ENCODE results near the gene ZNF32.

Gene ZNF32

DNA sequence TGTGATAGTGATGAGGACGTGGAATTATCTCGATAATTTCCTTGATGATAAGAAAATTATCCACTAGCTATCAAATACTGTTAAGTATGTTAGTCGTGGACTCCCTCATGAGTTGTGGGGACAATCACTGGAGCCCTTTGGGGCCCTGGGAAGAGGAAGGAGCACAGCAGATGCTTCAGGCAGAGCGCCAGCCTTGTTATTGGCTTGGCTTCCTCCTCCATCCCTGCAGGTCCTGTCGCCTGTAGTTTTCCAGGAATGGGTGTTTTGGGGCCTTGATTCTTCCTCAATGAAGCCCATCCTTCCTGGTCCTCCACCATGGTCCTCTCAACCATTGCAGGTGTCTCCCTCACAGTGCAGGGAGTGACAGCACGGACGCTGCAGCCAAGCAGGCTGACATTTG, 32.5 kb upstream of the ZNF32 start:
- DNase-seq (ENCODE audit: low read depth in 2 of 3, low spot score in 2 of 3): no peak

- no peak for DNase-seq (ENCODE audit: low read depth in 2 of 3, low spot score in 2 of 3)
These were observed 31.4 kb upstream of the ZNF32 start for GRCh38 chr10:43680035-43680434.

DNA sequence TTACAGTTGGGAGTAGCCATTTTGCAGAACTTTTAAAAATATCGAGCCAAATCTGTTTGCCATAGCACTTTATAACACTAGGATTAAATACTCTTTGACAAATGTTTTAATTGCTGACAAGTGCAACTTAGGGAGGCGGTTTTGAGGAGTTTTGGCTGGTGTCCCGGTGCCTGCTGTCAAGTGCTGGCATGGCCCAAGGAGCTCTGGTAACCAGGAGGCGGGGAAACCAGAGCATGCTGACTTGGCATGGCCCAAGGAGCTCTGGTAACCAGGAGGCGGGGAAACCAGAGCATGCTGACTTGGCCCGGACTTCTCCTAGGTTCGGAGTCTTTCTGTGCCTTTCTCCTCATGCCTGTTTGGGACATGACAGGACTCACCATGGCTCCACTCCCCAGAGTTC, 30.8 kb upstream of the ZNF32 start:
- no peak for DNase-seq (ENCODE audit: low read depth in 2 of 3, low spot score in 2 of 3)

GRCh38 chr10:43678654-43679053, 30.0 kb upstream of the ZNF32 start:
- no peak for DNase-seq (ENCODE audit: low read depth in 2 of 3, low spot score in 2 of 3)

DNA sequence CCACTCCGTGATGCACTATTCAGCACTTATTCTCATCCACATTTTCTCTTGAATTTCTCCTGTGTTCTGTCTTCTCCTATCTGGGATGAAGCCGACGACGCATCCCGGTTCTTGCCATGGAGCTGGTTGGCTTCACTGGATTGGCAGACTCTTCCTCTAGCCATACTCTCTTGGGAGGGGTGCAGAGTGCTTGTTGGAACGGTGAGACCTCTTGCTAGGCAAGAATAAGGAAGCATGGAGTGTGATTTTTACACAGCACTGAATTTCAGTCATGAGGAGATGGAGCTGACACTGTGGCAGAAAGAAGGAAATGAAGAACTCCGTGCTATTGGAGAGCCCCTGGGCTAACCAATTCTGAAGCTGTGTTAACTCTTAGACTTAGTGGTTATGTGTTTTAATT, 28.2 kb upstream of the ZNF32 start:
- no peak for DNase-seq (ENCODE audit: low read depth in 2 of 3, low spot score in 2 of 3)

DNA sequence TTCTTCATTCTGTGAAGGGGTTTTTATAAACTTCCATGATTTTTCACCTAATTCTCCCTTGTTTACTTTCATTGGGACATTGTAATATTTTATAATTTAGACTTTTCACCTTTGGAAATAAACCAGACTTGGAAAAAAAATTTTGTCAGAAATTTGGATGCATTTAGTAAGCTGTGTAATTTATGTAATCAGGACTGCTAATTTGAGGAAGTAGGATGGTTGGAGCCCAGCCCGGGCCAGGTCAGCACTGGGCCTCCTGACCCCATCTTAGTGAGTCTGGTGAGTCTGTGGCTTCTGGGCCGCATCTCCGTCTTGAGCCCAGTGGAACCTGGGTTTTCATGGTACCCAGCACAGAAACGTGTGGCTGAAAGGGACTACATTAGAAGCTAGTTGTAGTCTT, 27.6 kb upstream of the ZNF32 start:
- no peak for DNase-seq (ENCODE audit: low read depth in 2 of 3, low spot score in 2 of 3)

GRCh38 chr10:43674553-43675210, 26.0 kb upstream of the ZNF32 start:
- DNase-seq (ENCODE audit: low read depth in 2 of 3, low spot score in 2 of 3): no peak

GRCh38 chr10:43673471-43673870, 24.8 kb upstream of the ZNF32 start:
- DNase-seq (ENCODE audit: low read depth in 2 of 3, low spot score in 2 of 3): no peak

- DNase-seq (ENCODE audit: low read depth in 2 of 3, low spot score in 2 of 3): peak in 1 of 3 experiments; percentile 31
These were observed 23.2 kb upstream of the ZNF32 start for GRCh38 chr10:43671659-43672531.

- DNase-seq (ENCODE audit: low read depth in 2 of 3, low spot score in 2 of 3): no peak
These were observed 20.7 kb upstream of the ZNF32 start for GRCh38 chr10:43669386-43669785.

DNA sequence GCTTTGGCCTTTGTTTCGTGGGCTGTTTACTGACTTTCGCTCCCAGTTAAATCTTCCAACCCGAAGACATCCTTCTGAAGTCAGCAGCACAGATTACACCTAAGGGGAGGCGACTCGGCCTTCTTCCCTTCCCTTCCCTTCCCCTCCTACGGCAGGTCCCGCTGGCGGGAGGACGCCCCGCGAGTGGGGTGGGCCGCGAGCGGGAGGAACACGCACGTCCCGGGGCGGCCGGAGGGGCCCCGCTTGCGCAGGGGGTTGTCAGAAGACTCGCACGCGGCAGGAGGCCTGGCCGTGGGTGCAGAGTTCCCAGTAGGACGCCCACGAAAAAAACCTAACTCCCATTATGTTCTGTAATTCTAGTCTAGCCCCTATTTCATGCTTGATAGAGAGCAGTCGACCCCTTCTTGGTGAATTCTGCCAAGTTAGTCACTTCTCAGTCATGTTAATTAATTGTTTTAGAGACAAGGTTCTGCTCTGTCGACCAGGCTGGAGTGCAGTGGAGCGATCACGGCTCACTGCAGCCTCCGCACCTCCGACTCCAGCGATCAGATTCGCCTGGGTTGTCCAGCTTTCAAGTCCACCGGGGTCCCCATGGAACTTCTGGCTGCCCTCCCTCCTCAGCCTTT, 19.2 kb upstream of the ZNF32 start:
- DNase-seq (ENCODE audit: low read depth in 2 of 3, low spot score in 2 of 3): no peak

GRCh38 chr10:43667317-43667731, 18.6 kb upstream of the ZNF32 start:
- no peak for DNase-seq (ENCODE audit: low read depth in 2 of 3, low spot score in 2 of 3)

DNA sequence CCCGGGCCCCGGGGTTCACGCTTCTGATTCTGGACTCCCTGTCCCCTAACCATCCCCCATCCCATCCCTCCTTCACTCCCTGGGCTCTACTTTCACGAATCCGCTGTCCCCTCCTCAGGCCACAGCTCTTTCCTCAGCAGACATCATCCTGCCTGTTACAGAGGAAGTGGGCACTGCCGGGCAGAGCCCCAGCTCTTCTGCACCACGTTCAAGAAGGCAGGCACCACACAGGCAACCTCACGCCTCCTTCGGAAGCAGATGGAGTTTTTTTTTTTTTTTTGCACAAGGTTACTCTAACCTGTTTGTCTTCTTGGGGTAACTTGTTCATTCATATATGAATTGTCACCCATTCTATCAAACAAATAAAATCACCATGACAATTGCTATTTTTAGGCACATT, 17.9 kb upstream of the ZNF32 start:
- no peak for DNase-seq (ENCODE audit: low read depth in 2 of 3, low spot score in 2 of 3)

DNA sequence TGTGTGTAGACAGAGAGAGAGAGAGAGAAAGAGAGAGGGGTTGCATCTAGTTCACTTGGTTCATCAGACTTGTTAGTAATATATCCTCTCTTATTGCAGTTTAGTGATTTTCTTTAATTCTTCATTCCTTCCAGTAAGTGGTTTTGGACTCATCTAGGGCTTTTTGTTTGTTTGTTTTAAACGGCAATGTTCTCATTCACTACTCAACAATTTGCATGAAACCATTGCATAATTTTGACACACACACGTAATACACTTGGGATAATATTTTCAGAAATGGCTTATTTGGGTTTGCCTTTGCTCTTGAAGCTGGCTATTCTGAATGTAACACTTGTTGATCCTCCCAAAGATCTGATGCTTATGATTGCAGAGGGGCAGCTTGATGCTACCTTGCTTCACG, 16.4 kb upstream of the ZNF32 start:
- DNase-seq (ENCODE audit: low read depth in 2 of 3, low spot score in 2 of 3): no peak

DNA sequence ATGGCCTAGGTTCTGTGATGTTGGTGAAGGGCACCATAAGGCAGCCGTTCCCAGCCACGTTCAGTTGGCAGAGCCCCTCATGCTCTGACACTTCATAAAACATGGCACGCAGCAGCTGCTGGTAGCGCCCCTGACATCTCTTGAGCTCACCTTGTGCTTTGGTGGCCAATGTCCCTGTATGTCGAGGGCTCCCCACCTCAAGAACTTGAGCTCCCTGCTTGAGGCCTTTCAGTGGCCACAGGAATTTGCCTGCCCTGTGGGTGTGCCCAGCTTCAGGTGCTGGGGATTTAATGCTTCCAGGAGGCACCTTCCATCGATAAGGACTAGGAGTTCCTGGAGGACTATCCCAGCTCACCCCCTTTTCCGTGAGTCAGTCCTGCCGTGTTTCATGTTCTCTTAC, 9.5 kb upstream of the ZNF32 start:
- DNase-seq (ENCODE audit: low read depth in 2 of 3, low spot score in 2 of 3): no peak

DNA sequence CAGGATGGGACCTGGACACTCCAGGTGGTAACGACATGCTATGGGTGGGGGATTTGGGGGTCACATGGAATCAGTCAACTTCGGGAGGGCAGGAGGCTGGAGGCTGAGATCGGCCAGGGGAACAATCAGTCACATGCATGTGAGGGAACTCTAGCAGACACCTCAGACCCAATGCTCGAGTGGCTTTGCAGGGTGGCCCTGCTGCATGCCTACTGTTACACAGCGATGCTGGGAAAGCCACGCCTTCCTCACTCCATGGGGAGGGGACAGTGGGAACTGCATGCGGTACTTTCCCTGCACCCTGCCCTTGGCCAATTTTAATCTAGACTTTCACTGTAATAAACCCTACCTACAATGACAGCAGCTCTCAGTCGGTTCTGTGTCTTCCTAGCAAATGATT, 6.6 kb upstream of the ZNF32 start:
- DNase-seq (ENCODE audit: low read depth in 2 of 3, low spot score in 2 of 3): no peak

DNA sequence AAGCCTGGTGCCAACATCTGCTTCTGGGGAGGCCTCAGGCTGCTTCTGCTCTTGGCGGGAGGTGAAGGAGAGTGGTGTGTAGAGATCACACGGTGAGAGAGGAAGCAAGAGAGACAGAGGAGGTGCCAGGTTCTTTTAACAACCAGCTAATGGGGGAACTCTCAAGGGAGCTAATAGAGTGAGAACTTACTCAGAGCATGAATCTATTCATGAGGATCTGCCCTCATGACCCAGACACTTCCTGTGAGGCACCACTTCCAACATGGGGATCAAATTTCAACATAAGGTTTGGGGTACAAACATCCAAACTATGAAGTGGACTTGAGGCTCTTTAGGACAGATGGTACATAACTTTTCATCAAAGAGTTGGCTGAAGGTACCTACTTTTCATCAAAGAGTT, 5.1 kb upstream of the ZNF32 start:
- DNase-seq (ENCODE audit: low read depth in 2 of 3, low spot score in 2 of 3): no peak

- DNase-seq (ENCODE audit: low read depth in 2 of 3, low spot score in 2 of 3): no peak
These were observed 473 bp upstream of the ZNF32 start for GRCh38 chr10:43649185-43649523.

GRCh38 chr10:43648095-43648397, 635 bp downstream of the ZNF32 start:
- no peak for DNase-seq (ENCODE audit: low read depth in 2 of 3, low spot score in 2 of 3)

DNA sequence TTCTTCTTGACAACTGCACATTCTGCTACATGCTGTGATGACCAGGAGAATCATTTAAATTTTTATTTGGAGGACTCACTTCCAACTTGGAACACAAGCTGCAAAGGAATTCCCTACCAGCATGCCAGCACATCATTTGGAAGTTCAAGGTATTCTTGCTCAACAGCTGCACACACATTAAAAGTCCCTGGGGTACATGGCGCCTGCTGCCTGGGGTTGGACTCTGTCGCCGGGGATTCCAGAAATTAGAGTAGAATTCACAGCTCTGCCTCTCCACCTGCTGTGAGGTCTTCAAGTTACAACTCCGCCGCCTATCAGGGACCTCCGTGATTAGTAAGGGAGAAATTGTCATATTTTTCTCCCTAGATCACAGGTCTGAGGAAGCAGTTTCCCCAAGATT, 1.1 kb downstream of the ZNF32 start:
- DNase-seq (ENCODE audit: low read depth in 2 of 3, low spot score in 2 of 3): no peak

- DNase-seq (ENCODE audit: low read depth in 2 of 3, low spot score in 2 of 3): no peak
These were observed 2.8 kb downstream of the ZNF32 start for GRCh38 chr10:43645866-43646265.

DNA sequence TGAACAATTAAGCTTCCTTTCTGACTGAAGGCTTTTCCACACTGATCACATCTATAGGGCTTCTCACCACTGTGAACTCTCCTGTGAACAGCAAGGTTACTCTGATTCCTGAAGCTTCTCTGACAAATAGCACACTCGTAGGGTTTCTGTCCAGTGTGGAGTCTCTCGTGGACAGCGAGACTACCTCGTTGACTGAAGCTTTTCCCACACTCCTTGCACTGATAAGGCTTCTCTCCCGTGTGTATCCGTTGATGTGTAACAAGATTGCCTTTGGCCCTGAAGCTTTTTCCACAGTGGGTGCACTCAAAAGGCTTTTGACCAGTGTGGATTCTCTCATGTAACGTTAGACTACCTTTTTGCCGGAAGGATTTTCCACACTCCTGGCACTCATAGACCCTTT, 4.4 kb downstream of the ZNF32 start:
- DNase-seq (ENCODE audit: low read depth in 2 of 3, low spot score in 2 of 3): no peak

DNA sequence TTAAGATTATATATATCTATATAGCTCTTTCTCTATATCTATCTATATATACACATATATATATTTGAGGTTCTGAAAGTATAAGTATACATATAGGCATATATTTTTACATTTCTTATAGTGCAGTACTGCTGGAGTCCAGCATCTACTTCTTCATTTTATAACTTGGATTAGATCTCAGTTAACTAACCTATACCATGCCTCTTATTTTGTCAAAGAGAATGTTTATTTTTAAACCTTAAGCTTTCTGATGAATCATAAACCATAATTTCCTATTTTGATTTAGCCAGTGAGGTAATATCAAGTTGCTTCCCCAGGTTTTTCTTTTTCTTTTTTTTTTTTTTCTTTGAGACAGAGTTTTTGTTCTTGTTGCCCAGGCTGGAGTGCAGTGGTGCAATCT, 8.1 kb downstream of the ZNF32 start:
- no peak for DNase-seq (ENCODE audit: low read depth in 2 of 3, low spot score in 2 of 3)
